GM12891 (cell line): ENCODE data around the gene LARP4B.

ENCODE experiments used
- DNase-seq: peaks from one replicate; pipeline ENCODE4 v3.0.0; 2011; ENCODE audit warnings: low spot score; ENCODE audit not compliant: insufficient read length
- FAIRE-seq: peaks from 2 replicates; lab custom pipeline; 2011; peaks lifted over from hg19 to GRCh38; lab: Jason Lieb, UNC
- PAX5 ChIP-seq: IDR thresholded peaks from 2 replicates; pipeline ENCODE4 v1.6.1; 2011; ENCODE audit warnings: low read length, moderate library complexity, mild to moderate bottlenecking; ENCODE audit not compliant: insufficient read depth, severe bottlenecking
- POLR2A ChIP-seq: IDR thresholded peaks from 2 replicates; pipeline ENCODE4 v1.6.1; 2011; ENCODE audit warnings: low read depth, low read length, control low read depth
- POLR2AphosphoS5 ChIP-seq: IDR thresholded peaks from 2 replicates; pipeline ENCODE4 v1.6.1; 2011; ENCODE audit warnings: low read depth, low read length, control low read depth
- POU2F2 ChIP-seq: IDR thresholded peaks from 2 replicates; pipeline ENCODE4 v1.6.1; 2011; ENCODE audit warnings: low read depth, mild to moderate bottlenecking, control low read depth, low read length, moderate library complexity
- SPI1 ChIP-seq: IDR thresholded peaks from 2 replicates; pipeline ENCODE4 v1.6.1; 2011; ENCODE audit warnings: low read depth, low read length, control low read depth
- TAF1 ChIP-seq: IDR thresholded peaks from 2 replicates; pipeline ENCODE4 v1.6.1; 2011; ENCODE audit warnings: low read depth, low read length, control low read depth

LARP4B gene

DNA sequence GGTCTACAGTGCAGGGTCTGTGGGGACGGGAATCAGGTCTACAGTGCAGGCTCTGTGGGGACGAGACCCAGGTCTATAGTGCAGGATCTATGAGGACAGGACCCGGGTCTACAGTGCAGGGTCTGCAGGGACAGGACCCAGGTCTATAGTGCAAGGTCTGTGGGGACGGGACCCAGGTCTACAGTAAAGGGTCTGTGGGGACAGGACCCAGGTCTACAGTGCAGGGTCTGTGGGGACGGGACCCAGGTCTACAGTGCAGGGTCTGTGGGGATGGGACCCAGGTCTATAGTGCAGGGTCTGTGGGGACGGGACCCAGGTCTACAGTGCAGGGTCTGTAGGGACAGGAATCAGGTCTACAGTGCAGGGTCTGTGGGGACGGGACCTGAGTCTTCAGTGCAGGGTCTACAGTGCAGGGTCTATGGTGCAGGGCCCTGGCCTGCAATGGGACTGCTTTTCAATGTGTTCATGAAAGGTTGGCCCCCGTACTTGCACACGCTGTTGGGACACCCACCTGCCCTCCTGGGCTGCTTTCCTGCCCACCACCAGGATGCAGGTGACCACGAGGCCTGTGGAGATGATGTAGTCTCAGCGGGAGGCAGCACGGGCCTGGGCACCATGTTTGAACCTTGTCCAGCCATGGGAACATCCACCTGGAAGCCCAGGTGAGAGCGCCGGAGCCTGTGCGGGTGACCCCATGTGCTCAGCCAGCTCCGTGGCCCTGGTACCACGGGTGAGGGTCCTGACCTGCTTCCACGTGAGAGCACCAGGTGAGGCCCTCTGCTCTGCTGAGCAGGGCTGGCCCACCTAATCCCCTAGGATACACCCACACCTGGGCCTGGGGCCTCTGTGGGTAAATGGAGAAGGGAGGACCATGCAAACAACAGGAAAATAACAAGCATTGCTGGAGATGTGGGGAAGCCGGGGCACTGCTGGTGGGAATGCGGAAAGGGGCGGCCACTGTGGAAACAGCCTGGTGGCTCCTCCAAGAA, 150.7 kb downstream of the LARP4B start:
- DNase-seq = no peak
- TF ChIP-seq POLR2AphosphoS5 = no peak
- TF ChIP-seq PAX5 = no peak
- TF ChIP-seq SPI1 = no peak
- no peak for TF ChIP-seq POU2F2
- TF ChIP-seq TAF1 = no peak
- no peak for FAIRE-seq

DNA sequence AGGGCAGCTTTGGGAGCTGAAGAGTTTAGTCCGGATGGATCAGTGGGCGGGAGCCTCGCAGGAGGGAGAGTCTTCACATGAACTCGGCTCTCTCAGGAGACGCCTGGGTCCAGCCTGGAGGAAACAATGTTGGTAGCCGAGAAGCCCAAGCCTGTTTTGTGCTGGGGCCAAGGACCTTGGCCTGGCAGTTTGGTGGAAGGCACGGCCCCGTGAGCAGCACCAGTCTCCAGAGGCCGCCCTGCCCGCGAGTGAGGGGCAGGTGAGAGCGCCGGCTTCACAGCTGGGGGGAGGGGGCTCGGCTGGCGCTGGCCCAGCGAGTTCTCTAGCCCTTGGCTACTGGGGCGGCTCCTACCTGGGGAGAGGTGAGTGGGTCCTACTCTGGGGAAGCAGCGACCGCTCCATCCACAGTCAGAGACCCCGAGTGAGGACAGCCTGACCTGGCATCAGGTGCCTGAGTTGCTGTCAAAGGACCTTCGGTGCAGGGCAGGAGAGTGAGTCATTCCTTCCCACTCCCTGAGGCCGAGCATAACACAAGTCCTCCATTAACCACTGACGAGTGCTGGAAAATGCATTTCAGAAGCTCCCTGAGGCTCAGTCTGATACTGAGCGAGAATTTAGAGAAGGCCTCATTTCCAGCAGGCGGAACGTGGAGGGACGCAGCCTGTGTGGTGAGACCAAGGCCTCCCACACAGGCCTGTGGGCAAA, 152.7 kb downstream of the LARP4B start:
- TF ChIP-seq POLR2AphosphoS5 (no peak), POU2F2 (no peak), PAX5 (no peak), POLR2A (no peak), SPI1 (no peak), TAF1 (no peak)
- FAIRE-seq (no peak), DNase-seq (no peak)

DNA sequence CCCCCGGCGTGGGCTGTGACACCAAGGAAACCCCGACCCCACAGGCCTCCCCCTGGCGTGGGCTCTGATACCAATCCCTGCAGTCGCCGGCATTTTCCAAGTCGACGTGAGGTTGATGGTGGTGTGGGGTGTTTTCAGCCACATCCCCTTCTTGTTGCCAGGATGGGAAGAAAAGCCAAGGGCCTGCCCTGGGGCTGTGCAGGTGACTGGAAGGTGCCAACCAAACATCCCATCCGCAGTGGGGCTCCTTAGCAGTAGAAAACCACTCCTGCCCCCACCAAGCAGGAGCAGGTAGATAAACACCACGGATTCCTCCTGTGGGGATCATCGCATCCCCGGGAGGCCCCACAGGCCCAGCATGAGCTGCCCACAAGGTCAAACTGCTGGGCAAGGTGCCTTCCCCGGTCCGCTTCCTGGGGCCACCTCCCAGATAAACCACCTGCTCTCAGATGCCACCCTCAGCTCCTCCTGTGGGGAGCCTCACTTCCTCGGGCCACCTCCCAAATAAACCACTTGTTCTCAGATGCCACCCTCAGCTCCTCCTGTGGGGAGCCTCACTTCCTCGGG, 153.5 kb downstream of the LARP4B start:
- TF ChIP-seq SPI1 (no peak), POLR2A (no peak), TAF1 (no peak), PAX5 (no peak)
- DNase-seq = no peak
- no peak for FAIRE-seq

DNA sequence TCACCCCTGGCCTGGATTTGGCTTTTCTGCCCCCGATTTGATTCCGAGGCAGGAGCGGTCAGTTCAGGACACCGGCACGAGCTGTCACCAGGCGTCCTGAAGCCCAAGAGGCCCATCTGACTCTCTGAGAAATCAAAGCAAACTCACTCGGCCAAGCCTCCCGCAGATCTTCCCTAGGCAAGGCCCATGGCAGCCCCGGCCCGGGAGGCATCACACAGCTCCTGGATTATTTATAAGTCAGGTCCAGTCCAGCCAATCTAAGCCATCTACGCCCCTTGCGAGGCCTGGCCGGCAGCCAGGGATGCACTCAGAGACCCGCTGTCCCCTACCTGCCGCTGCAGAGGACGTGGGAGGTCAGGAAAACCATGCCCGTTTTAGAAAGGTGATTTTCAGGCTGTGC, 154.7 kb downstream of the LARP4B start:
- no peak for FAIRE-seq
- DNase-seq = no peak
- TF ChIP-seq POU2F2 = no peak

DNA sequence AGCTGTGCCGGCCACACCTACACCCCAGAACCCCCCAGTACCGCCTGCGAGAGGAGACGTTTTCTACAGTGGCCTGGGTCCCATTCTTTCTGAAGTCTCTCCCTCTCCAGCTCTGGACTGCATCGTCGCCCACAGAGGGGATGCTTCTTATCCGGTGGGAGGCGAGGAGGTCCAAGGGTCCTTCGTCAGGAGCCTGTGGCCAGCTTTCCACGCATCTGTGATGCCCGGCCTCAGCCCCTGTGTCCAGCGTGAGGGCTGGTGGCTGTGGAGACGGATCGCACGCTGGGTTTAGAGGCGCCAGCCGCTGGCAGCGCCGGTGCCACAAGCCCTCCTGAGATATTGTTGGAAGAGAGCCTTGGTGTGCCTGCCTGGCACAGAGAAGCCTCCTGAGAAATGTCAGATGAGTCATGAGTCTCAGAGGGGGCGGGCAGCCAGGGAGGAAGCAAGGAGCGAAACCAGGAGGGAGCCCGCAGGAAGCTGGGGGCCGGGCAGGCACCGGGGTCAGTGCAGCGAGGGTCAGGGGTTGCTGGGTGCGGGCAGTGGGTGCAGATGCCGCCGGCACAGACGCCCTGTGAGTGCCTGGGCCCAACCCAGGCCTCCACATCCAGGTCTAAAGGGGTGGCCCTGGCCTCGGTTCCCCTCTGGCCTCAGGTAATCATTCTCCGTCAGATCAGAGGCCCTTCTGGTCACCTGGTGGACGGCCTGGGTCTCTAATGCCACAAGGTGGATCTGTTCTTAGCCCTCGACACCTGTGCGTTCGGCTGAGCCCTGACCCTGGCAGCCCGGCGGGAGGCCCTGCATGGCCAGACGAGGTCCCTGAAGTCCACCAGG, 156.0 kb downstream of the LARP4B start:
- TF ChIP-seq POLR2A (no peak), POLR2AphosphoS5 (no peak), PAX5 (no peak), SPI1 (no peak), TAF1 (no peak), POU2F2 (no peak)
- DNase-seq (no peak), FAIRE-seq (no peak)

DNA sequence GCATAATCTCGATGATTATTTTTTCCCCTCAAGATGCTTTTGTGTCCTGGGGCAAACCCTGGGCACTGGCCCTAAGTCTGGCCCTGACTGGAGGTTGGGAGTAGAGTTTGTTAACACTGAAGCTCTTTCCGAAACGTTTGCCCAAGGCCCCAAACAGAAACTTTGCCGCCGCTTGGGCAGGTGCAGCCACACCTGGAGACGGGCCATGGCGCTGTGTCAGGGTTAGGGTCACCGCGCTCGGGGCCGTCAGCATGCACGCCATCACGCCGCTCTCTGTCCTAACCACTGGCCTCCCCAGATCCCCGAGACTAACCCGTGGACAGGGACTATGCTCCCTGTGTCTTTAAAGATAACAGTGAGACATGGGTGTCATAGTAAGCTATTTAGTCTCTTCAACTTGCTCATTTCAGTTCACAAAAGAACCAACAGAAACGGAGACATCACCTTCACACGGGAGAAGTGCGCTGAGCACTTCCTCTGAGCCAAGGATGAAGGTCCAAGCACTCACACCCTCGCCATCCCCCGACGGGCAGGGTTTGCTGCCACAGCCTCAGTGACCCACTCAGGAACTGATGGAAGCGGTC, 156.8 kb downstream of the LARP4B start:
- no peak for TF ChIP-seq SPI1
- no peak for TF ChIP-seq POU2F2
- TF ChIP-seq TAF1 = no peak
- TF ChIP-seq POLR2A = no peak
- TF ChIP-seq POLR2AphosphoS5 = no peak
- no peak for TF ChIP-seq PAX5
- FAIRE-seq = no peak
- no peak for DNase-seq

DNA sequence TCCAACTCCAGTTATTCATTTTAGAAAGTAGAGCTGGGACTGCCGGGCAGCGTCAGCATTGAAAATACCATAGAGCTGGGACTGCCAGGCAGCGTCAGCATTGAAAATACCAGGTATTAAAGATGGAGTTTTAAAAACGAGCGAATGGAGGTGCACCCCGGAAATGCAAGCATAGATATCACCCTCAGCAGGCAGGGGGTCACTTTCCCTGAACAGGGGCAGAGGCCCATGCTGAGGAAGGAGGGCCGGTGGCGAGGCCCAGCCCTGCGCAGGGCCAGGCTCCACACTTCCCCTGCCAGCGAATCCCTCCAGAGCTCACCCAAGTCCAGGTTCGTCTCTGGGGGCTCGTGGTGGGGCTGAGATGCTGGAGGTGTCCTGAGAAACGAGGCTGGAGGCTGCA, 157.3 kb downstream of the LARP4B start:
- FAIRE-seq (no peak), DNase-seq (no peak)
- TF ChIP-seq POLR2AphosphoS5 = no peak
- no peak for TF ChIP-seq POLR2A
- no peak for TF ChIP-seq PAX5
- TF ChIP-seq SPI1 = no peak
- no peak for TF ChIP-seq TAF1
- no peak for TF ChIP-seq POU2F2

DNA sequence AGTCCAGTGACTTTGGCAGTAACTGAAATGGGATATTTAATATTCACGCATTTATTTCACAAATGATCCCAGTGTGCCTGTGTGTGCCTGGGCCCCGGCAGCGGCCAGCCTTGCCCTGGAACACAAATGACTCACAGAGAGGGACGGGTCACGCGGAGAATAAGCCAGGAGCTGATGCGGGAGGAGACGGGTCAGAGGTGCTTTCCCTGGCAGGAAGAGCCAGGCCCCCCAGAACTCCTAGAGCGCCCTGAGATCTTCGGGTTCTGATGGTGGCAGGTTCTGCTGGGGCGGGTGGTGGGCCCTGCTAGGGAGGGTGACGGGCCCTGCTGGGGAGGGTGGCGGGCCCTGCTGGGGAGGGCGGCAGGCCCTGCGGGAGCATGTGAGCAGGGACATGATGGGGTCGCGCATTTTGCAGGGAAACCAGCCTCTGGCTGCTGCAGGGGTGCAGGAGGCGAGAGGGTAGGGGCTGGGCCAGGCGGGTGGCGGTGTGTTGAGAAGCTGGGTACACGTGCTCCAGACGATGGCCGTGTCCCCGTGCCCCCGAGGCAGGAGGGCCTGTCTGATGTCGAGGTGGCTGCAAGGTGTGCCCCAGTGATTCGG, 157.8 kb downstream of the LARP4B start:
- TF ChIP-seq POU2F2 (no peak), PAX5 (no peak), POLR2AphosphoS5 (no peak), SPI1 (no peak), POLR2A (no peak), TAF1 (no peak)
- FAIRE-seq (no peak), DNase-seq (no peak)
